Epithelial cell of prostate (primary cell): ENCODE data around the gene ENTPD7.

ENCODE experiments used
- DNase-seq: peaks from one replicate; pipeline ENCODE4 v3.0.0-alpha.2; 2011; ENCODE audit warnings: low read depth, low spot score
- H3K27ac ChIP-seq: fragments of 450-650 bp; 2 replicates; pipeline ENCODE4 v1.5.1; 2017; ENCODE audit warnings: mild to moderate bottlenecking

ENTPD7 gene

GRCh38 chr10:99647601-99648151, 11.6 kb upstream of the ENTPD7 start:
- DNase-seq = no peak
- H3K27ac ChIP-seq = no peak overlapping the region

GRCh38 chr10:99648717-99649116, 10.6 kb upstream of the ENTPD7 start:
- no peak for DNase-seq
- H3K27ac ChIP-seq = no peak overlapping the region

- H3K27ac ChIP-seq = peak overlapping the region; percentile 97
- no peak for DNase-seq
These were observed 6.4 kb upstream of the ENTPD7 start for GRCh38 chr10:99652800-99653390.

GRCh38 chr10:99654390-99655175, 4.7 kb upstream of the ENTPD7 start:
- DNase-seq = peak; percentile 97
- H3K27ac ChIP-seq = peak overlapping the region; percentile 97

- peak; percentile 81 for DNase-seq
- peak overlapping the region; percentile 97 for H3K27ac ChIP-seq
These were observed 2.9 kb upstream of the ENTPD7 start for GRCh38 chr10:99656199-99657064.

GRCh38 chr10:99658622-99659030, 683 bp upstream of the ENTPD7 start:
- no peak for DNase-seq
- H3K27ac ChIP-seq = peak overlapping the region; percentile 97

- H3K27ac ChIP-seq = peak overlapping the region; percentile 97
- DNase-seq = no peak
These were observed 608 bp downstream of the ENTPD7 start for GRCh38 chr10:99659868-99660366.

GRCh38 chr10:99660662-99661376, 1.5 kb downstream of the ENTPD7 start:
- H3K27ac ChIP-seq = peak overlapping the region; percentile 97
- no peak for DNase-seq

- DNase-seq = peak; percentile 86
- peak overlapping the region; percentile 97 for H3K27ac ChIP-seq
These were observed 2.1 kb downstream of the ENTPD7 start for GRCh38 chr10:99661377-99661763.

- no peak for DNase-seq
- H3K27ac ChIP-seq = no peak overlapping the region
These were observed 6.0 kb downstream of the ENTPD7 start for GRCh38 chr10:99665304-99665703.

GRCh38 chr10:99667108-99667751, 7.9 kb downstream of the ENTPD7 start:
- no peak for DNase-seq
- H3K27ac ChIP-seq = peak overlapping the region; percentile 51

- peak overlapping the region; percentile 64 for H3K27ac ChIP-seq
- no peak for DNase-seq
These were observed 12.1 kb downstream of the ENTPD7 start for GRCh38 chr10:99671386-99671785.

- peak overlapping the region; percentile 64 for H3K27ac ChIP-seq
- no peak for DNase-seq
These were observed 13.6 kb downstream of the ENTPD7 start for GRCh38 chr10:99672884-99673283.

GRCh38 chr10:99673492-99673891, 14.2 kb downstream of the ENTPD7 start:
- DNase-seq = no peak
- H3K27ac ChIP-seq = no peak overlapping the region

GRCh38 chr10:99674762-99675161, 15.5 kb downstream of the ENTPD7 start:
- no peak for DNase-seq
- H3K27ac ChIP-seq = no peak overlapping the region

GRCh38 chr10:99676426-99676825, 17.1 kb downstream of the ENTPD7 start:
- H3K27ac ChIP-seq = no peak overlapping the region
- DNase-seq = no peak

GRCh38 chr10:99676895-99677294, 17.6 kb downstream of the ENTPD7 start:
- no peak overlapping the region for H3K27ac ChIP-seq

GRCh38 chr10:99678921-99679320, 19.6 kb downstream of the ENTPD7 start:
- no peak for DNase-seq
- no peak overlapping the region for H3K27ac ChIP-seq

More at GRCh38 chr10:99676895-99677294, 17.6 kb downstream of the ENTPD7 start:
- DNase-seq = no peak

- peak; percentile 69 for DNase-seq
- H3K27ac ChIP-seq = peak overlapping the region; percentile 55
These were observed 22.2 kb downstream of the ENTPD7 start for GRCh38 chr10:99681553-99681952.
